ENCODE data around the gene KCNQ2.

GRCh38 chr20:63371291-63371865 is 101.1 kb downstream of the KCNQ2 start:
- TF ChIP-seq EZH2 (IDR thresholded peaks at IDR 0.05; ENCODE audit: low read depth): no peak
- TF ChIP-seq CTCF (conservative IDR thresholded peaks at IDR 0.05): no peak
